WTC11 (cell line): Measurements from ENCODE around the gene NFXL1. TPM values are rescaled to one million over a fixed set of nuclear protein-coding genes. Genes with fewer than 3 reads are reported as not detected.
A peak's percentile ranks its signal among the peaks of the same experiment; 100 is the strongest.

ENCODE experiments used
- ATAC-seq: fragments of 200-7000 bp; cut with Tn5 transposase; 2 replicates; pipeline ENCODE4 v1.10.0; 2021; ENCODE audit warnings: mild to moderate bottlenecking, moderate library complexity
- CTCF ChIA-PET: fragments of 300-600 bp; sonication (Branson Sonifier 250); formaldehyde crosslinking; loops from one replicate; lab custom pipeline; 2021; ENCODE audit warnings: antibody characterized with exemption; lab: Charles Lee
- POLR2A ChIA-PET: fragments of 350-600 bp; sonication (Branson Sonifier 250); formaldehyde crosslinking; loops from one replicate; lab custom pipeline; 2021; ENCODE audit warnings: antibody characterized with exemption; lab: Charles Lee
- DNase-seq: peaks from one replicate; pipeline ENCODE4 v3.0.0; 2021; ENCODE audit warnings: low spot score
- H3K27ac Mint-ChIP-seq: 2 replicates; pipeline ENCODE4 v1.8.0; 2021; ENCODE audit warnings: mixed read lengths
- H3K27me3 Mint-ChIP-seq: 2 replicates; pipeline ENCODE4 v1.8.0; 2021; ENCODE audit warnings: low read depth, mild to moderate bottlenecking, moderate library complexity, mixed read lengths
- H3K36me3 Mint-ChIP-seq: 2 replicates; pipeline ENCODE4 v1.8.0; 2021; ENCODE audit warnings: mixed read lengths
- H3K4me1 Mint-ChIP-seq: 2 replicates; pipeline ENCODE4 v1.8.0; 2022; ENCODE audit warnings: mixed read lengths
- H3K4me3 Mint-ChIP-seq: 2 replicates; pipeline ENCODE4 v1.8.0; 2021; ENCODE audit warnings: mild to moderate bottlenecking, moderate library complexity, mixed read lengths
- H3K9me3 Mint-ChIP-seq: 2 replicates; pipeline ENCODE4 v1.8.0; 2021; ENCODE audit warnings: mixed read lengths
- ARID4B ChIP-seq: sonication (generic); formaldehyde crosslinking; IDR thresholded peaks from 2 replicates; pipeline ENCODE4 v1.8.0; 2023; ENCODE audit warnings: missing genetic modification reagents, mild to moderate bottlenecking, borderline replicate concordance
- ATF1 ChIP-seq: sonication (generic); formaldehyde crosslinking; IDR thresholded peaks from 2 replicates; pipeline ENCODE4 v1.8.1; 2023; ENCODE audit warnings: mild to moderate bottlenecking, moderate library complexity, missing genetic modification reagents
- ATF6 ChIP-seq: sonication (generic); formaldehyde crosslinking; IDR thresholded peaks from 2 replicates; pipeline ENCODE4 v1.8.1; 2023; ENCODE audit warnings: mild to moderate bottlenecking, missing genetic modification reagents
- CREB1 ChIP-seq: sonication (generic); formaldehyde crosslinking; IDR thresholded peaks from 2 replicates; pipeline ENCODE4 v1.8.0; 2023; ENCODE audit warnings: mild to moderate bottlenecking, missing genetic modification reagents
- ESRRA ChIP-seq: sonication (generic); formaldehyde crosslinking; IDR thresholded peaks from 2 replicates; pipeline ENCODE4 v1.8.1; 2022; ENCODE audit warnings: mild to moderate bottlenecking, missing genetic modification reagents, borderline replicate concordance
- FOXK1 ChIP-seq: sonication (generic); formaldehyde crosslinking; IDR thresholded peaks from 2 replicates; pipeline ENCODE4 v1.8.0; 2022; ENCODE audit warnings: mild to moderate bottlenecking, moderate library complexity, missing genetic modification reagents
- GRHL2 ChIP-seq: fragments of 250-450 bp; sonication (Bioruptor Pico); IDR thresholded peaks from 2 replicates; pipeline ENCODE4 v1.8.0; 2022; ENCODE audit warnings: mild to moderate bottlenecking, moderate library complexity; ENCODE audit not compliant: insufficient replicate concordance, severe bottlenecking
- GTF2I ChIP-seq: fragments of 250-450 bp; sonication (Bioruptor Pico); conservative IDR thresholded peaks from 2 replicates; pipeline ENCODE4 v1.4.0; 2021; ENCODE audit warnings: mild to moderate bottlenecking
- MAX ChIP-seq: sonication (generic); formaldehyde crosslinking; IDR thresholded peaks from 2 replicates; pipeline ENCODE4 v1.8.0; 2022; ENCODE audit warnings: mild to moderate bottlenecking, missing genetic modification reagents
- MLX ChIP-seq: sonication (generic); formaldehyde crosslinking; IDR thresholded peaks from 2 replicates; pipeline ENCODE4 v1.8.1; 2023; ENCODE audit warnings: mild to moderate bottlenecking, missing genetic modification reagents, moderate library complexity
- NFYB ChIP-seq: sonication (generic); formaldehyde crosslinking; conservative IDR thresholded peaks from 2 replicates; pipeline ENCODE4 v1.8.0; 2022; ENCODE audit warnings: low read depth, missing genetic modification reagents
- NR1H2 ChIP-seq: sonication (generic); formaldehyde crosslinking; IDR thresholded peaks from 2 replicates; pipeline ENCODE4 v1.9.0; 2021; ENCODE audit warnings: mild to moderate bottlenecking, moderate library complexity, missing genetic modification reagents
- PRRX2 ChIP-seq: fragments of 250-450 bp; sonication (Bioruptor Pico); IDR thresholded peaks from 2 replicates; pipeline ENCODE4 v1.8.0; 2021; ENCODE audit warnings: mild to moderate bottlenecking
- STAT6 ChIP-seq: sonication (generic); formaldehyde crosslinking; conservative IDR thresholded peaks from 2 replicates; pipeline ENCODE4 v1.8.1; 2023; ENCODE audit warnings: mild to moderate bottlenecking, low read depth, missing genetic modification reagents, moderate library complexity
- TEAD4 ChIP-seq: sonication (generic); formaldehyde crosslinking; IDR thresholded peaks from 2 replicates; pipeline ENCODE4 v1.8.0; 2022; ENCODE audit warnings: mild to moderate bottlenecking, missing genetic modification reagents
- ZNF232 ChIP-seq: sonication (generic); formaldehyde crosslinking; IDR thresholded peaks from 2 replicates; pipeline ENCODE4 v1.8.0; 2022; ENCODE audit warnings: mild to moderate bottlenecking, missing genetic modification reagents
- total RNA-seq: library from RNA; stranded (reverse); gene quantifications from 3 replicates; pipeline ENCODE4 v1.2.3, GENCODE V29; 2021

NFXL1 gene
- total RNA-seq, 1 experiment from 2014 or later = 30.2 TPM

- ATAC-seq = no peak
- peaks cover 10% of the 10 kb centered on the region; the same call in 1 of the 2 replicates for H3K27me3 Mint-ChIP-seq
- no peak overlapping the region for H3K27ac Mint-ChIP-seq
- ChIA-PET CTCF (interaction anchor here (0.5 to 8.0 kb wide), 20 partner anchors 13 to 248 kb away, joined by 3 to 470 read pairs (median 3); no protein-coding TSS in a partner anchor), POLR2A (no interaction called here)
- no peak overlapping the region for H3K4me3 Mint-ChIP-seq
- no peak for TF ChIP-seq PRRX2
- no peak for TF ChIP-seq ATF1 (CRISPR knock-in tag)
- TF ChIP-seq ESRRA (CRISPR knock-in tag) = no peak
- no peak for TF ChIP-seq ATF6 (CRISPR knock-in tag)
- H3K36me3 Mint-ChIP-seq = peaks cover 9% of the 10 kb centered on the region
- DNase-seq = no peak
- no peaks in the 10 kb centered on the region for H3K9me3 Mint-ChIP-seq
- H3K4me1 Mint-ChIP-seq = peaks cover 28% of the 10 kb centered on the region
These were observed 75.1 kb downstream of the NFXL1 start for GRCh38 chr4:47839259-47839658.

GRCh38 chr4:47838445-47838844 is 75.9 kb downstream of the NFXL1 start:
- TF ChIP-seq FOXK1 (no peak), CREB1 (CRISPR knock-in tag) (no peak), ARID4B (CRISPR knock-in tag) (no peak), TEAD4 (no peak), MLX (CRISPR knock-in tag) (no peak), NFYB (no peak), ZNF232 (CRISPR knock-in tag) (no peak), GRHL2 (CRISPR knock-in tag) (no peak), NR1H2 (no peak), GTF2I (no peak), STAT6 (CRISPR knock-in tag) (no peak), MAX (no peak)
- TF ChIP-seq, all 79 proteins: peak for 0
- peak overlapping the region; percentile 84 for H3K4me3 Mint-ChIP-seq
- H3K27me3 Mint-ChIP-seq = peaks cover 10% of the 10 kb centered on the region; the same call in 1 of the 2 replicates
- H3K4me1 Mint-ChIP-seq = peaks cover 28% of the 10 kb centered on the region
- ATAC-seq = no peak
- ChIA-PET POLR2A (no interaction called here), CTCF (interaction anchor here (0.6 to 8.0 kb wide), 8 partner anchors 76 to 638 kb away, joined by 3 to 470 read pairs (median 12); partner anchors contain the start of gene NFXL1)
- peaks cover 4% of the 10 kb centered on the region for H3K9me3 Mint-ChIP-seq
- H3K36me3 Mint-ChIP-seq = peaks cover under 1% of the 10 kb centered on the region; the same call in 1 of the 2 replicates
- no peak overlapping the region for H3K27ac Mint-ChIP-seq
- no peak for DNase-seq
